Measurements from ENCODE around the gene OPN4.

DNA sequence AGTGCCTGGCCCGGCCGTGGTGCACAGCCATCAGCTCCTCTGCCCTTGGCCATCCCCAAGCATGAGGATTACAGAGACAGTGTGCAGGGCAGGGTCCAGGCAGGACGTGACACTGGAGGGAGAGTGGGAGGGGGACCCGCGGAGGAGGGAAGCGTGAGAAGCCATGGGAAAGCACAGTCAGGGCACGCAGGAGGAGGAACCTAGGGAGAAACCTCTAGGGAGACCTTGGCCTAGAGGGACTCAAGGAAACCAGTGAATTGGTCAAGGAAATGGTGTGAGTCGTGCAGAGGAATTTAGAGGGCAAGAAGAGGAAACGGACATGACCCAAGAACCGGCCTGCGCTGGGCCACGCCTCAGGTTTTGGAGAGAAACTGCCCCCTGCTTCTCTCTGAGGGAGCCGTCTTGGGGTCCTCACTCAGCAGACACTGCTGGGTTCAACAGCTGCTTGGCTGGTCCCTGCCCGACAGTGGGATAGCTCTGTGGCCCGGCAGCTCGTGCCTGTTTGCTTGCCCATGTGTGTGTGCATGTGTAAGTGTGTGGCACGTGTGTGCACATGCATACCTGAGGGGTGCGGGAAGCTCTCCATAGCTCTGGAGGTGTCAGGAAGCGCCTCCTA, 3.2 kb downstream of the OPN4 start:
- TF ChIP-seq, protein P1, sequence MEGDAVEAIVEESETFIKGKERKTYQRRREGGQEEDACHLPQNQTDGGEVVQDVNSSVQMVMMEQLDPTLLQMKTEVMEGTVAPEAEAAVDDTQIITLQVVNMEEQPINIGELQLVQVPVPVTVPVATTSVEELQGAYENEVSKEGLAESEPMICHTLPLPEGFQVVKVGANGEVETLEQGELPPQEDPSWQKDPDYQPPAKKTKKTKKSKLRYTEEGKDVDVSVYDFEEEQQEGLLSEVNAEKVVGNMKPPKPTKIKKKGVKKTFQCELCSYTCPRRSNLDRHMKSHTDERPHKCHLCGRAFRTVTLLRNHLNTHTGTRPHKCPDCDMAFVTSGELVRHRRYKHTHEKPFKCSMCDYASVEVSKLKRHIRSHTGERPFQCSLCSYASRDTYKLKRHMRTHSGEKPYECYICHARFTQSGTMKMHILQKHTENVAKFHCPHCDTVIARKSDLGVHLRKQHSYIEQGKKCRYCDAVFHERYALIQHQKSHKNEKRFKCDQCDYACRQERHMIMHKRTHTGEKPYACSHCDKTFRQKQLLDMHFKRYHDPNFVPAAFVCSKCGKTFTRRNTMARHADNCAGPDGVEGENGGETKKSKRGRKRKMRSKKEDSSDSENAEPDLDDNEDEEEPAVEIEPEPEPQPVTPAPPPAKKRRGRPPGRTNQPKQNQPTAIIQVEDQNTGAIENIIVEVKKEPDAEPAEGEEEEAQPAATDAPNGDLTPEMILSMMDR (IDR thresholded peaks at IDR 0.05; ENCODE audit: low read depth, low read length): no peak
- TF ChIP-seq, protein P2, sequence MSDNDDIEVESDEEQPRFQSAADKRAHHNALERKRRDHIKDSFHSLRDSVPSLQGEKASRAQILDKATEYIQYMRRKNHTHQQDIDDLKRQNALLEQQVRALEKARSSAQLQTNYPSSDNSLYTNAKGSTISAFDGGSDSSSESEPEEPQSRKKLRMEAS (IDR thresholded peaks at IDR 0.05; ENCODE audit: low read depth, low read length): no peak
- TF ChIP-seq POLR2A (IDR thresholded peaks at IDR 0.05; ENCODE audit: extremely low read depth, insufficient read length): no peak
